ENCODE data around the gene TM9SF1.

Gene TM9SF1

DNA sequence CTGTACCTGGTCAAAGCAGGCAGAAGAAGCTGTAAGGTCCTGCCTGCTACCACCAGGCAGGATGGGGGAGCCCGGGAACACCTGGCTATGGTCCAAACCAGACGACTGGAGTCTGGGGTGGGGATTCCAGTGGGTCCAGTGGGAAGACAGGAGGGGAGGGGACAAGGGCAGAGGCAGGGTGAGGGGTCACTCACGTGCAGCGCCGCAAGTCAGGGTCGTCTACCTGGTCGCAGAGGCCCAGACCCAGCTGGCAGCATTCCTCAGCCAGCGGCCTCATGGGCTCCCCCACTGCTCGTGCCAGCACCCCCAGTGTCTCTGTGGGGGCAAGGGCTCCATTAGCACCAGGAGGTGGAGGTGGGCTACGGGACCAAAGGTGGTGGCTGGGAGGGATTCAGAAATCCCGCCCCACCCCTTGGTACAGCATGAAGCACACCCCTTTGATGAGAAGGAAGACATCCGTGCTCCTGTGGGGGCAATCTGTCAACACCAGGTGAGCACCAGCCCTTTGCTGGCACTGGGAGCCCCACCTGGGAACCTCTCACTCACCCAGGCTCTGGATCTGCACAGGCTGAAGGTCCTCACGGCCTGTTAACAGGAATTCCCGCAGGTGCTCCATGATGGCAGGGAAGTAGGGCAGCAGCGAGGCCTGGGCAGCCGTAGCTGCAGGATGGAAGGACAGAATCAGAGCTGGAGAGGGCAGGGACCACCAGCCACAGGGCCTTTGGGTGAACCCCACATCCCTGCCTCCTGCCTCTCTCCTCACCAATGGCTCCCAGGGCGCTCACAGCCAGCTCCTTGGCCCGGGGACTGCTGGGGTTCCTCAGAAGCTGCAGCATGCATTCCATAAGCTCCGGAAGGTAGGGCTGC, 10.9 kb downstream of the TM9SF1 start:
- DNase-seq (ENCODE audit: low read depth) = no peak
- no peak overlapping the region for H3K4me3 ChIP-seq (ENCODE audit: low read depth, low read length)

- no peak for DNase-seq (ENCODE audit: low read depth)
- no peak overlapping the region for H3K4me3 ChIP-seq (ENCODE audit: low read depth, low read length)
Measured at GRCh38 chr14:24183014-24183481, 12.2 kb downstream of the TM9SF1 start.

- no peak for DNase-seq (ENCODE audit: low read depth)
- H3K4me3 ChIP-seq (ENCODE audit: low read depth, low read length) = no peak overlapping the region
Measured at GRCh38 chr14:24182110-24182882, 12.9 kb downstream of the TM9SF1 start.

- H3K4me3 ChIP-seq (ENCODE audit: low read depth, low read length) = no peak overlapping the region
Measured at GRCh38 chr14:24181371-24182077, 13.7 kb downstream of the TM9SF1 start.

DNA sequence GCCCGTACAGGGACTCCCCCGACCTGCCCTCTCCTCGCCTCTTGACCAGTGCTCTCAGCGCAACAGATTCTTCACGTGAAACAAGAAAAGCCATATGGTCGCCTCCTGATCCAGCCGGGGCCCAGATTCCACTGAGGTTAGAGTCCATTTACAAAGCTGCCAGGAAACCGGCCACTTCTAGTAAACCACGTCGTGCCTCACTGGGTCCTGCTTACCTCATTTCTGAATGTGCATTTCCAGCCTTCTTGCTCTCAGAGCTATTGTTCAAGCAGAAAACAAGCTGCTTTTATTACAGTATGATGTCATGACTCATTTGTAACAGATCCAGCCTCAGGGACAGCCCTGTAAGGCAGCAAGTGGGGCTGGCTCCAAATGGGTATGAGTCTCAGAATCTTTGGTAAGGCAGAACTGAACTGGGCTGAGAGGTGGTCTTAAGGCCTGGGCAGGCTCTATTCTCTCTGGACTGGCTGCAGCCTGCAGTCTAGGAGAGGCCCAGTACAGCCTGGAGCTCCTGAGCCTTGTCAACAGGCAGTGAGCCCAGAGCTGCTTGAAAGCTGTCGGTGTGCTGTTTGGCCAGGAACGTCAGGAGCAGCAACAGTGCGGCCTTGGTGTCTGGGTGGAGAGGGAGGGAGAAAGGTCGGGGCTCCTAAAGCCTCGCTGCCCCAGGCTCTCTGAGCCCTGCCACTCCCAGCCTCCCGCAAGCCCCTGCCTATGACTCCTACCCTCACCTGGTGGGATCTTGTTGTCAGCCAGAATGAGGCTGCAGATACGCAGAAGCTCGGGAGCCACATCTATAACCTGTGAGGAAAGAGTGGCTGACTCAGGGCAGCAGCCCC, 15.1 kb downstream of the TM9SF1 start:
- peak; percentile 64 for DNase-seq (ENCODE audit: low read depth)

More at GRCh38 chr14:24181371-24182077, 13.7 kb downstream of the TM9SF1 start:
- DNase-seq (ENCODE audit: low read depth) = no peak

DNA sequence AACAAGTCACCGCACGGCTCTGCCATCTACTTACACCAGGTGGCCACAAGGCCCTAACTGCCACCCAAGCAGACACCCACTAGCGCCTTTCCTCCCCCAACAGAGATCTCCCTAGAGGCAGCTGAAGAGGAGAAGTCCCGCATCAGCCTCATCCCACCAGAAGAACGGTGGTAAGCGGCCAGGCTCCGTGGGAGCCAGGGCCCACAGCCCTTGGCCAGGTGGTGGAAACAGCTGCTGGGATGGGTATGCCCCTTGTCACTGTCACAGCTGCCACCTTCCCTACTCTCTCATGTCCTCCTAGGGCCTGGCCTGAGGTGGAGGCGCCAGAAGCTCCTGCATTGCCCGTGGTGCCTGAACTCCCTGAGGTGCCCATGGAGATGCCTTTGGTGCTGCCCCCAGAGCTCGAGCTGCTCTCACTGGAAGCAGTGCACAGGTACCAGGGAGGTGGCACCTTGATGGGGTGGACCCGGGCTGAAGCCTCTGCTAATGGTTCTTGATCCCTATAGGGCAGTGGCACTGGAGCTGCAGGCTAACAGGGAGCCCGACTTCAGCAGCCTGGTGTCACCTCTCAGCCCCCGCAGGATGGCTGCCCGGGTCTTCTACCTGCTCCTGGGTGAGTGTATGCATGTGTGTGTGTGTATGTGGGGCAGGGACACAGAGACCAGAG, 15.8 kb downstream of the TM9SF1 start:
- no peak for DNase-seq (ENCODE audit: low read depth)
- H3K4me3 ChIP-seq (ENCODE audit: low read depth, low read length) = no peak overlapping the region

More for the DNA sequence above, 15.1 kb downstream of the TM9SF1 start:
- no peak overlapping the region for H3K4me3 ChIP-seq (ENCODE audit: low read depth, low read length)

GRCh38 chr14:24178399-24179178, 16.7 kb downstream of the TM9SF1 start:
- no peak for DNase-seq (ENCODE audit: low read depth)
- no peak overlapping the region for H3K4me3 ChIP-seq (ENCODE audit: low read depth, low read length)

DNA sequence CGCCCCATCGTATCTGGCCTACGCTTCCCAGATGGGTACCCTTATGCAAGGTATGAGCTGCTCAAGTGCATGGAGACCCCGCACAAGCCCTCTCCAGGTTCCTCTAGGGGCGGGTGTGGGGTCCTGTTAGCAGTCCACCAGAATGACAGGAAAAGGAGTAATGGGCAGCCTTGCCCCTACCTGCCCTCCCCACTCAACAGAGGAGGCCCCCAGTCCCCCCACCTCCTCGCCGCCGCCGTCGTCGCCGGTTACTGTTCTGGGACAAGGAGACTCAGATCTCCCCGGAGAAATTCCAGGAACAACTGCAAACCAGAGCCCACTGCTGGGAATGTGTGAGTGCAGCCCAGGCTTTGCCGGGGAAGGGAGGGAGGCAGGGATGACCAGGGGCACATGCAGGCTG, 17.4 kb downstream of the TM9SF1 start:
- H3K4me3 ChIP-seq (ENCODE audit: low read depth, low read length) = no peak overlapping the region
- DNase-seq (ENCODE audit: low read depth) = no peak

DNA sequence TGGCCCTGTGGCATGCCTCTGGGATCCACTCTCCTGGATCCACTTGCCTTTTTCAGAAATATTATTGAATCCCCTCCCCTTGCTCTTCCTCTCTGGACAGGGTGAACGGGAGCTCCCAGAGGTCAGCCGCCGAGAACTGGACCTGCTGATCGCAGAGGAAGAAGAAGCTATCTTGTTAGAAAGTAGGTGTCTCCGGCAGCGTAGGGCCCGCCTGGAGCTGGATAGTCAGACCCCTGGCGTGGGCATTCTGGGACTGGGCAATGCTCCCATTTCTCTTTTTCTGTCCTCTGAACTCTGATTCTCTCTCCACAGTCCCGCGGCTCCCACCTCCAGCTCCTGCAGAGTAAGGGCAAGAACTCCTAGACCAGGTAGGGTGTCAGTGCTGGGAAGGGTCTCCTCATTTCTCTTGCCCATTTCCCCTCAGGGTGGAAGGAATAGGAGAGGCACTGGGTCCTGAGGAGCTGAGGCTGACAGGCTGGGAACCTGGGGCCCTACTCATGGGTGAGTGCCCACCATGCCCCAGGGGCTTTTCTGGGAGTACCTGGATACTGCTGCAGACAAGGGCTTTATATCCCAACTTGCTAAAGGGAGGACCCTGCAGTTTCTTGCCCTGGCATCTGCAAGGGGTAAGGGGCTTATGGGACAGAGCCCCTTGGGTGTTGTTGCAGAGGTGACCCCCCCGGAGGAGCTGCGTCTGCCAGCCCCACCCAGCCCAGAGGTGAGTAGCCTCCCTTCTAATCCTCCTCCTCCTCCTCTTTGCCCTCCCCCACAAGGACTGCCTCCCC, 18.0 kb downstream of the TM9SF1 start:
- DNase-seq (ENCODE audit: low read depth) = no peak
- no peak overlapping the region for H3K4me3 ChIP-seq (ENCODE audit: low read depth, low read length)

GRCh38 chr14:24176599-24176998, 18.6 kb downstream of the TM9SF1 start:
- DNase-seq (ENCODE audit: low read depth) = no peak
- H3K4me3 ChIP-seq (ENCODE audit: low read depth, low read length) = no peak overlapping the region

DNA sequence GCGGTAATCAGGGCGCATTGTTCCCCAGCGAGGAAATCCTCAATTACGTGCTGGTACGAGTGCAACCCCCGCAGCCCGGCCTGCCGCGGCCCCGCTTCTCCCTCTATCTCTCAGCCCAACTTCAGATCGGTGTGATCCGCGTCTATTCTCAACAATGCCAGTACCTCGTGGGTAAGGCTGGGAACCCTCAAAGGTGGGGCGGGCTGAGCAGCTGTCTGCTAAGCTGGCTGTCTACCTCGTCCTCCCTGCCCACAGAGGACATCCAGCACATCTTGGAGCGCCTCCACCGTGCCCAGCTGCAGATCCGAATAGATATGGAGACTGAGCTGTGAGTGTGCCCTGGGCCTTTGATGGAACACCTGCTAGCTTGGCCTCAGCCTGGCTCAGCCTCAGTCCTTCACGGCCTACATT, 22.4 kb downstream of the TM9SF1 start:
- no peak for DNase-seq (ENCODE audit: low read depth)
- H3K4me3 ChIP-seq (ENCODE audit: low read depth, low read length) = no peak overlapping the region

- DNase-seq (ENCODE audit: low read depth) = no peak
- peak overlapping the region; percentile 30 for H3K4me3 ChIP-seq (ENCODE audit: low read depth, low read length)
Measured at GRCh38 chr14:24172261-24172860, 22.9 kb downstream of the TM9SF1 start.

DNA sequence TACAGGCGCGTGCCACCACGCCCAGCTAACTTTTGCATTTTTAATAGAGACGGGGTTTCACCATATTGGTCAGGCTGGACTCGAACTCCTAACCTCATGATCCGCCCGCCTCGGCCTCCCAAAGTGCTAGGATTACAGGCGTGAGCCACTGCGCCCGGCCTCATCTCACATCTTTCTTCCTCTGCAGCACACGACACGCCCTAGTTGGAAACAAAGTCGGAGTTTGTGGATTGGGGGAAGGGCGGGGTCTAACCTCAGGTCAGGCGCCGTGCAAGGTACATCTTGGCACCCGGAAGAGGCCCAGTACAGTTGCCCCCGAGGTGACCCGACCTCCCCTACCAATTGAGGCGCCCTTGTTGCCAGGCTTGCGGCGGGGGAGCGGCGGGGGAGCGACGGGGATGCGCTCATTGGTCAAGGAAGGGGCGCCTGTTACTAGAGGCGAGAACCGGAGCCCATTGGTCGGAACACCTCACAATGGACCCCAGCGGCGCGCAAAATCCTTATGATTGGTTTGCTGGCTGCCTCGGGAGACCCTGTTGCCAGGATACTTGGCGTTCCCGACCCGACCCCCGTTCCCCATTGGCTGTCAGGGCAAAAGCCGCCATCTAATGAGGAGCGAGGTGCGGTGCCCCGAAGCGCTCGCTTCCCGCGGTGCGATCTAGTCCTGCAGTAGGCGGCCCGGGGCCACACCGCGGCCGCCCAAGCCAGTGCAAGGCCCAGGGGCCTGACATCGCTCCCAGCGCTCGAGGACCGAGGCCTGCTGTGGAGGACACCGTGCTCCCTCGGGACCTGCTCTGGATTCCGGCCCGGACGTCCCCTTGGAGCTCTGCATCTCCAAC, 23.6 kb downstream of the TM9SF1 start, which contains the start of gene REC8:
TSS of gene REC8 (plus strand) at position 659 of the 839 bp plus-strand sequence. CDS start 473 bp downstream, outside the sequence.
- DNase-seq (ENCODE audit: low read depth) = no peak
- H3K4me3 ChIP-seq (ENCODE audit: low read depth, low read length) = peak within 1 kb of the TSS; percentile 30

DNA sequence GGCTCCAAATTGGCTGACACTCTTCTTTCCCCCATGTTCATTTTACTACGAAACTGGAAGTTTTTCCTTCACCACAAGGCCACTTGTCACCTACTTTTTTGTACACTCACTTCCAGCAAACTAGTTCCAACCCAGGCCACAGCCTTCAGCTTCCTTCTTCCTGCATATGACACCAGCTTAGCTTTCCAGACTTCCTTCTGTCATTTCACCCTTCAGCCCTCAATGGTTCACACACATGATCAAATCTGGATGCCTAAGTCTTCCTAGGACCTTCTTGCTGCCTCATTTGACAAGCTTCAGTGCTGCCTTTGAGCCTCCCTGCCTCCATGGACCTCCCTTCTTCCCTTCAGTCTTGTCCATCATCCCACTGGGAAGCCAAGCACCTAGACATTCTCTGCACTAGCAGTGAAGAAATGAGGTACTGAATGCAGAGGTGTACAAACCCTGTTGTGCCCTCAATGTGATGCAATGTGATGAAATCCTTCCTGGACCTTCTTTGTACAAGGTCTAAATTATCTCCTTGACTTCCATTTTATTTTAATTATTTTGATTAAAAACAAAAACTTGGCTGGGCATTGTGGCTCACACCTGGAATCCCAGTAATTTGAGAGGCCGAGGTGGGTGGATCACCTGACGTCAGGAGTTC, 27.6 kb downstream of the TM9SF1 start:
- no peak for DNase-seq (ENCODE audit: low read depth)
- H3K4me3 ChIP-seq (ENCODE audit: low read depth, low read length) = no peak overlapping the region

GRCh38 chr14:24165785-24166184, 29.5 kb downstream of the TM9SF1 start:
- no peak for DNase-seq (ENCODE audit: low read depth)
- no peak overlapping the region for H3K4me3 ChIP-seq (ENCODE audit: low read depth, low read length)

All from skeletal muscle cell (primary cell).